GM18870 (cell line): ENCODE data around the gene ETNK2.

Experiments used
- ATAC-seq: cut with Tn5 transposase; IDR thresholded peaks from one replicate; pipeline ENCODE4 v1.9.1; 2021; ENCODE audit warnings: moderate library complexity; ENCODE audit not compliant: unreplicated experiment

The ETNK2 gene

GRCh38 chr1:204178487-204179281 lies 26.8 kb upstream of the ETNK2 start:
- ATAC-seq, result no peak

- no peak for ATAC-seq
These were observed 25.3 kb upstream of the ETNK2 start for GRCh38 chr1:204177133-204177532.

- no peak for ATAC-seq
These were observed 24.2 kb upstream of the ETNK2 start for GRCh38 chr1:204176049-204176448.

GRCh38 chr1:204174958-204175357 lies 23.1 kb upstream of the ETNK2 start:
- ATAC-seq, result no peak

- no peak for ATAC-seq
These were observed 20.7 kb upstream of the ETNK2 start for GRCh38 chr1:204172404-204173029.

- no peak for ATAC-seq
These were observed 19.9 kb upstream of the ETNK2 start for GRCh38 chr1:204171751-204172178.

GRCh38 chr1:204170494-204171155 lies 18.8 kb upstream of the ETNK2 start:
- no peak for ATAC-seq

- ATAC-seq, result no peak
These were observed 18.0 kb upstream of the ETNK2 start for GRCh38 chr1:204169858-204170257.

GRCh38 chr1:204167730-204168129 lies 15.9 kb upstream of the ETNK2 start:
- no peak for ATAC-seq

- no peak for ATAC-seq
These were observed 14.4 kb upstream of the ETNK2 start, which contains the start of gene REN for GRCh38 chr1:204166219-204166618. Gene REN (minus strand): TSS chr1:204166337. CDS start chr1:204166293, 44 bp downstream.

GRCh38 chr1:204162494-204163074 lies 10.7 kb upstream of the ETNK2 start:
- ATAC-seq, result no peak

GRCh38 chr1:204161609-204162493 lies 10.0 kb upstream of the ETNK2 start:
- no peak for ATAC-seq

GRCh38 chr1:204157962-204158361 lies 6.1 kb upstream of the ETNK2 start:
- ATAC-seq, result no peak

- no peak for ATAC-seq
These were observed 4.0 kb upstream of the ETNK2 start for GRCh38 chr1:204155881-204156280.

GRCh38 chr1:204154568-204155255 lies 2.9 kb upstream of the ETNK2 start:
- ATAC-seq, result no peak

- ATAC-seq, result no peak
These were observed 1.8 kb upstream of the ETNK2 start for GRCh38 chr1:204153667-204154066.

GRCh38 chr1:204152310-204153044 lies 633 bp upstream of the ETNK2 start:
- ATAC-seq, result no peak

- ATAC-seq, result no peak
These were observed 917 bp downstream of the ETNK2 start for GRCh38 chr1:204150702-204151551.
